GM12878 (cell line): ENCODE results near the gene NOC4L. TPM values are rescaled to one million over a fixed set of nuclear protein-coding genes. Genes with fewer than 3 reads are reported as not detected.

Experiments used
- ATAC-seq: fragments of 200-7000 bp; cut with Tn5 transposase; 3 replicates; pipeline ENCODE4 v1.9.1; 2020; ENCODE audit warnings: mild to moderate bottlenecking, moderate library complexity
- BruUV-seq: library from RNA; stranded (reverse); fragments of 400-500 nt; replicated peaks from 2 replicates; lab custom pipeline; 2021; lab: Mats Ljungman, UMichigan
- CTCF ChIA-PET: fragments of 300-600 bp; sonication (Branson Sonifier 250); formaldehyde crosslinking; extraction: SDS; loops from one replicate; lab custom pipeline; 2021; ENCODE audit warnings: inconsistent platforms; lab: Yijun Ruan, JAX
- POLR2A ChIA-PET: fragments of 350-600 bp; formaldehyde crosslinking; extraction: SDS; loops from one replicate; lab custom pipeline; 2021; ENCODE audit warnings: inconsistent platforms; lab: Charles Lee
- RAD21 ChIA-PET: fragments of 300-600 bp; sonication (Branson Sonifier 250); formaldehyde crosslinking; loops from one replicate; lab custom pipeline; 2023; ENCODE audit warnings: antibody characterized with exemption; ENCODE audit not compliant: unreplicated experiment; lab: Charles Lee
- SMC1A ChIA-PET: fragments of 300-600 bp; sonication (Branson Sonifier 250); formaldehyde crosslinking; loops from one replicate; lab custom pipeline; 2023; ENCODE audit not compliant: unreplicated experiment, uncharacterized antibody; lab: Charles Lee
- DNase-seq: peaks from one replicate; pipeline ENCODE4 v3.0.0-alpha.2; 2011; ENCODE audit warnings: low read depth, low spot score
- FAIRE-seq: peaks from 3 replicates; lab custom pipeline; 2011; peaks lifted over from hg19 to GRCh38; lab: Jason Lieb, UNC
- H2AFZ ChIP-seq: 2 replicates; pipeline ENCODE4 v1.6.0; 2011; ENCODE audit warnings: low read depth, low read length, control low read depth; ENCODE audit not compliant: control insufficient read depth
- H3K27ac ChIP-seq: 2 replicates; pipeline ENCODE4 v1.5.1; 2011; ENCODE audit warnings: control low read depth; ENCODE audit not compliant: control insufficient read depth, insufficient read depth
- H3K27me3 ChIP-seq, 2 experiments: replicated peaks in 1 of 2; 2 replicates each; pipeline versions ENCODE4 v1.6.0 to v1.6.1; 2011; ENCODE audit warnings: low read length in 1 of 2; ENCODE audit not compliant: control insufficient read depth in 2 of 2, insufficient read depth in 2 of 2
- H3K36me3 ChIP-seq, 2 experiments: 2 replicates each; pipeline ENCODE4 v1.5.1; 2011; ENCODE audit warnings: low read length in 1 of 2; ENCODE audit not compliant: control insufficient read depth in 2 of 2, insufficient read depth in 2 of 2
- H3K4me1 ChIP-seq: 2 replicates; pipeline ENCODE4 v1.6.1; 2011; ENCODE audit warnings: mild to moderate bottlenecking, low read length, moderate library complexity, mixed read lengths; ENCODE audit not compliant: control insufficient read depth, insufficient read depth
- H3K4me2 ChIP-seq: 2 replicates; pipeline ENCODE4 v1.6.0; 2011; ENCODE audit warnings: control low read depth; ENCODE audit not compliant: control insufficient read depth, insufficient read depth
- H3K4me3 ChIP-seq: fragments of 200-600 bp; sonication (generic); 2 replicates; pipeline ENCODE4 v1.5.1; 2016
- H3K79me2 ChIP-seq: 2 replicates; pipeline ENCODE4 v1.6.0; 2011; ENCODE audit warnings: low read length; ENCODE audit not compliant: control insufficient read depth, insufficient read depth
- H3K9ac ChIP-seq: 2 replicates; pipeline ENCODE4 v1.8.0; 2011; ENCODE audit warnings: low read length, control low read depth, mixed read lengths; ENCODE audit not compliant: control insufficient read depth, insufficient read depth
- H3K9me3 ChIP-seq: replicated peaks from 3 replicates; pipeline ENCODE4 v1.5.1; 2011; ENCODE audit warnings: mild to moderate bottlenecking, low read length; ENCODE audit not compliant: control insufficient read depth, insufficient read depth
- H4K20me1 ChIP-seq: 2 replicates; pipeline ENCODE4 v1.6.0; 2011; ENCODE audit not compliant: control insufficient read depth, insufficient read depth
- ATF3 ChIP-seq: IDR thresholded peaks from 2 replicates; pipeline ENCODE4 v1.6.1; 2011; ENCODE audit warnings: low read depth, mild to moderate bottlenecking, low read length, moderate library complexity, borderline replicate concordance; ENCODE audit errors: extremely low read depth
- BCL3 ChIP-seq: IDR thresholded peaks from 2 replicates; pipeline ENCODE4 v1.6.1; 2011; ENCODE audit warnings: borderline replicate concordance, low read depth, mild to moderate bottlenecking, moderate library complexity, low read length; ENCODE audit not compliant: insufficient read depth, poor library complexity, severe bottlenecking
- BHLHE40 ChIP-seq, 2 experiments: fragments of 450-650 bp in 1 of 2; IDR thresholded peaks; 2 replicates each; pipeline ENCODE4 v1.6.1; 2011 to 2017; ENCODE audit warnings: low read depth in 2 of 2, borderline replicate concordance in 1 of 2, improper control_type of control experiment in 1 of 2, low read length in 1 of 2, mild to moderate bottlenecking in 1 of 2
- E4F1 ChIP-seq: fragments of 450-650 bp; IDR thresholded peaks from 2 replicates; pipeline ENCODE4 v1.6.1; 2018; ENCODE audit warnings: borderline replicate concordance, mild to moderate bottlenecking; ENCODE audit not compliant: partially characterized antibody
- IKZF2 ChIP-seq, 2 experiments: fragments of 450-650 bp; IDR thresholded peaks; 2 replicates each; pipeline ENCODE4 v1.6.1; 2017; ENCODE audit warnings: mild to moderate bottlenecking in 2 of 2, moderate library complexity in 2 of 2
- KLF5 ChIP-seq: fragments of 450-650 bp; IDR thresholded peaks from 2 replicates; pipeline ENCODE4 v1.6.1; 2014; ENCODE audit warnings: mild to moderate bottlenecking; ENCODE audit not compliant: partially characterized antibody
- MEF2A ChIP-seq: IDR thresholded peaks from 2 replicates; pipeline ENCODE4 v1.6.1; 2011; ENCODE audit warnings: low read depth, mild to moderate bottlenecking, low read length, moderate library complexity; ENCODE audit not compliant: insufficient read depth
- MEF2B ChIP-seq: fragments of 450-650 bp; IDR thresholded peaks from 2 replicates; pipeline ENCODE4 v1.6.1; 2018; ENCODE audit warnings: mild to moderate bottlenecking, moderate library complexity; ENCODE audit not compliant: partially characterized antibody, poor library complexity, severe bottlenecking
- MXI1 ChIP-seq: fragments of 150-350 bp; IDR thresholded peaks from 2 replicates; pipeline ENCODE4 v1.6.1; 2011; ENCODE audit warnings: low read depth, mild to moderate bottlenecking, inconsistent platforms, low read length, improper control_type of control experiment
- NFXL1 ChIP-seq: fragments of 450-650 bp; IDR thresholded peaks from 2 replicates; pipeline ENCODE4 v1.6.1; 2017; ENCODE audit warnings: antibody characterized with exemption, mild to moderate bottlenecking, borderline replicate concordance
- RAD51 ChIP-seq: fragments of 450-650 bp; IDR thresholded peaks from 2 replicates; pipeline ENCODE4 v1.6.1; 2016; ENCODE audit warnings: moderate library complexity, mild to moderate bottlenecking, inconsistent platforms
- RBBP5 ChIP-seq: fragments of 200-600 bp; sonication (generic); conservative IDR thresholded peaks from 2 replicates; pipeline ENCODE4 v1.6.1; 2016
- RUNX3 ChIP-seq: IDR thresholded peaks from 2 replicates; pipeline ENCODE4 v1.6.1; 2012; ENCODE audit warnings: low read length, inconsistent platforms
- SIX5 ChIP-seq: IDR thresholded peaks from 2 replicates; pipeline ENCODE4 v1.6.1; 2011; ENCODE audit warnings: mild to moderate bottlenecking, low read depth, low read length, moderate library complexity; ENCODE audit not compliant: severe bottlenecking
- ZBED1 ChIP-seq: IDR thresholded peaks from 2 replicates; pipeline ENCODE4 v1.6.1; 2016; ENCODE audit warnings: borderline replicate concordance
- ZBTB40 ChIP-seq: fragments of 450-650 bp; IDR thresholded peaks from 2 replicates; pipeline ENCODE4 v1.6.1; 2016; ENCODE audit warnings: mild to moderate bottlenecking, moderate library complexity, borderline replicate concordance
- WGBS: methylation state at CpG from one replicate; pipeline ENCODE4 v1.1.6; 2016; ENCODE audit warnings: low lambda C conversion rate; ENCODE audit not compliant: insufficient replicate concordance, insufficient coverage; ENCODE audit errors: missing lambda C conversion rate; 5-methylcytosine and 5-hydroxymethylcytosine counted together
- in situ Hi-C: fragments of 300-500 bp; cut with MboI; formaldehyde crosslinking; loops from 9 replicates; pipeline ENCODE4 v1.14.3; 2018; ENCODE audit warnings: mixed read lengths
- intact Hi-C: fragments of 100-400 bp; cut with micrococcal nuclease; formaldehyde crosslinking; loops from one replicate; pipeline ENCODE4 v1.14.2; 2022; ENCODE audit not compliant: unreplicated experiment
- polyA plus RNA-seq, 11 experiments: library from polyadenylated mRNA; depleted of rRNA in 4 of 11; unstranded in 6 of 11; stranded (reverse) in 5 of 11; fragments of >200 nt; fragmentation: Nextera tagmentation in 4 of 11; fragmentation: Illumina TruSeq in 1 of 11; extraction: Ambion mirVana in 4 of 11; extraction: Trizol in 1 of 11; gene quantifications; 1 replicate in 1 of 11; 2 replicates in 10 of 11; pipeline versions ENCODE4 v1.2.1 to v1.2.3, GENCODE V29; 2011 to 2016; ENCODE audit warnings: inconsistent platforms in 2 of 11, missing spikeins in 2 of 11, low read depth in 1 of 11
- total RNA-seq, 4 experiments: library from RNA; depleted of rRNA in 3 of 4; stranded (reverse); fragments of >200 nt in 3 of 4; fragmentation: Illumina TruSeq in 1 of 4; extraction: Trizol in 1 of 4; gene quantifications; 2 replicates each; pipeline versions ENCODE4 v1.2.1 to v1.2.3, GENCODE V29; 2013 to 2021

NOC4L gene
- total and polyA plus RNA-seq, 10 of the 15 experiments (the other 5 are each of a cell fraction or from before 2014, with no cell fraction given) = 0.72 to 68.2 (median 15.2) TPM

- intact Hi-C loops = no loop called here
- H3K4me2 ChIP-seq = no peak overlapping the region
- no peak overlapping the region for H3K27ac ChIP-seq
- H3K9me3 ChIP-seq = no peaks in the 10 kb centered on the region
- no peak for FAIRE-seq
- no peak overlapping the region for H2AFZ ChIP-seq
- RAD21 ChIA-PET = no interaction called here
- POLR2A ChIA-PET = no interaction called here
- no peaks in the 10 kb centered on the region for H3K27me3 ChIP-seq
- H3K4me1 ChIP-seq = no peaks in the 10 kb centered on the region
- CTCF ChIA-PET = no interaction called here
- H4K20me1 ChIP-seq = no peaks in the 10 kb centered on the region
- no peak for ATAC-seq
- WGBS = 92% methylated on average over 16 of the region's 16 CpGs
- SMC1A ChIA-PET = no interaction called here
- DNase-seq = no peak
- no TSS peak for BruUV-seq
- no peak overlapping the region for H3K9ac ChIP-seq
- H3K4me3 ChIP-seq = no peak overlapping the region
- in situ Hi-C loops = no loop called here
- H3K36me3 ChIP-seq = peaks cover 8 to 10% of the 10 kb centered on the region in 2 experiments; a peak in 3 of 4 replicates
- no peaks in the 10 kb centered on the region for H3K79me2 ChIP-seq
- no peak for TF ChIP-seq ZBTB40
- TF ChIP-seq KLF5 = no peak
- TF ChIP-seq RBBP5 = no peak
- TF ChIP-seq ATF3 = no peak
- TF ChIP-seq NFXL1 = no peak
- TF ChIP-seq E4F1 = no peak
- TF ChIP-seq BHLHE40 (IDR thresholded peaks at IDR 0.05; ENCODE audit: borderline replicate concordance in 1 of 2, low read depth in 2 of 2, low read length in 1 of 2) = no peak
- no peak for TF ChIP-seq SIX5
- TF ChIP-seq RAD51 = no peak
- TF ChIP-seq MEF2A = no peak
- TF ChIP-seq RUNX3 = no peak
- TF ChIP-seq ZBED1 = no peak
- TF ChIP-seq MEF2B = no peak
- TF ChIP-seq IKZF2 (IDR thresholded peaks at IDR 0.05) = no peak
- no peak for TF ChIP-seq MXI1
- no peak for TF ChIP-seq BCL3
Observed at GRCh38 chr12:132108211-132108832, 35.9 kb upstream of the NOC4L start.
